HL-60 (cell line): ENCODE results near the gene ARNT2.

ENCODE experiments used
- DNase-seq, 2 experiments: peaks; one replicate each; pipeline ENCODE4 v3.0.0-alpha.2; 2010 to 2020; ENCODE audit warnings: low read depth in 1 of 2, low spot score in 1 of 2
- H3K27ac ChIP-seq: fragments of 250-450 bp; sonication (Bioruptor Pico); replicated peaks from 2 replicates; pipeline ENCODE4 v1.5.1; 2020; ENCODE audit warnings: mild to moderate bottlenecking, moderate library complexity
- H3K27me3 ChIP-seq: fragments of 250-450 bp; sonication (Bioruptor Pico); 2 replicates; pipeline ENCODE4 v1.5.1; 2021; ENCODE audit warnings: mild to moderate bottlenecking, moderate library complexity; ENCODE audit not compliant: insufficient read depth, poor library complexity, severe bottlenecking
- H3K4me3 ChIP-seq: replicated peaks from 2 replicates; pipeline ENCODE4 v1.5.1; 2011; ENCODE audit warnings: mild to moderate bottlenecking, control low read depth, low read length; ENCODE audit not compliant: insufficient read depth
- CTCF ChIP-seq: IDR thresholded peaks from one replicate; pipeline ENCODE4 v1.5.1; 2011; ENCODE audit warnings: low read length, control low read depth, inconsistent platforms; ENCODE audit not compliant: insufficient read depth
- GABPA ChIP-seq: IDR thresholded peaks from 2 replicates; pipeline ENCODE4 v1.6.1; 2012; ENCODE audit warnings: low read depth
- POLR2AphosphoS5 ChIP-seq: IDR thresholded peaks from 2 replicates; pipeline ENCODE4 v1.6.1; 2012; ENCODE audit warnings: low read depth
- REST ChIP-seq: IDR thresholded peaks from 2 replicates; pipeline ENCODE4 v1.6.1; 2012; ENCODE audit warnings: low read depth; ENCODE audit not compliant: insufficient replicate concordance
- SPI1 ChIP-seq: IDR thresholded peaks from 2 replicates; pipeline ENCODE4 v1.6.1; 2012; ENCODE audit warnings: low read depth, mild to moderate bottlenecking, borderline replicate concordance

The ARNT2 gene

GRCh38 chr15:80471881-80472280, 67.7 kb downstream of the ARNT2 start:
- Histone ChIP-seq H3K27me3 (no peaks in the 10 kb centered on the region), H3K4me3 (no peak overlapping the region), H3K27ac (no peak overlapping the region)
- no peak for DNase-seq
- TF ChIP-seq SPI1 (no peak), GABPA (no peak), POLR2AphosphoS5 (no peak), REST (no peak), CTCF (no peak)

GRCh38 chr15:80473286-80474223, 69.4 kb downstream of the ARNT2 start:
- no peak for TF ChIP-seq CTCF
- TF ChIP-seq GABPA: no peak
- TF ChIP-seq SPI1: peak; percentile 40; the same call in 1 of the 2 replicates
- Histone ChIP-seq H3K27ac (no peak overlapping the region), H3K27me3 (no peaks in the 10 kb centered on the region), H3K4me3 (no peak overlapping the region)
- no peak for DNase-seq

GRCh38 chr15:80474224-80475215, 70.3 kb downstream of the ARNT2 start:
- no peak overlapping the region for H3K27ac ChIP-seq
- no peaks in the 10 kb centered on the region for H3K27me3 ChIP-seq
- no peak for DNase-seq
- TF ChIP-seq REST: no peak
- no peak for TF ChIP-seq POLR2AphosphoS5
- no peak for TF ChIP-seq CTCF
- TF ChIP-seq GABPA: no peak
- no peak for TF ChIP-seq SPI1
- no peak overlapping the region for H3K4me3 ChIP-seq
